Measurements from ENCODE around the gene SLIT3.
"Not testable (repeated sequence)": the region's sequence is repeated elsewhere in the genome, so short reads cannot be mapped to it uniquely, and the experiment has no call there.

Gene SLIT3

GRCh38 chr5:168638846-168639245 is 662.1 kb downstream of the SLIT3 start:
- DNase-seq (ENCODE audit: low read depth): not testable (repeated sequence)

- no peak for DNase-seq (ENCODE audit: low read depth)
Measured at GRCh38 chr5:168637793-168638192, 663.1 kb downstream of the SLIT3 start.

GRCh38 chr5:168637281-168637680 is 663.7 kb downstream of the SLIT3 start:
- DNase-seq (ENCODE audit: low read depth): no peak

GRCh38 chr5:168630958-168631357 is 670.0 kb downstream of the SLIT3 start:
- DNase-seq (ENCODE audit: low read depth): not testable (repeated sequence)

GRCh38 chr5:168624850-168625364 is 676.0 kb downstream of the SLIT3 start:
- no peak for DNase-seq (ENCODE audit: low read depth)

GRCh38 chr5:168620807-168621206 is 680.1 kb downstream of the SLIT3 start:
- no peak for DNase-seq (ENCODE audit: low read depth)

- no peak for DNase-seq (ENCODE audit: low read depth)
Measured at GRCh38 chr5:168614661-168615060, 686.3 kb downstream of the SLIT3 start.

GRCh38 chr5:168613996-168614395 is 686.9 kb downstream of the SLIT3 start:
- DNase-seq (ENCODE audit: low read depth): no peak

GRCh38 chr5:168613396-168613795 is 687.5 kb downstream of the SLIT3 start:
- no peak for DNase-seq (ENCODE audit: low read depth)

- DNase-seq (ENCODE audit: low read depth): no peak
Measured at GRCh38 chr5:168612996-168613395, 687.9 kb downstream of the SLIT3 start.

- DNase-seq (ENCODE audit: low read depth): no peak
Measured at GRCh38 chr5:168612123-168612522, 688.8 kb downstream of the SLIT3 start.

Measured in stimulated activated CD4-positive, alpha-beta T cell treated with anti-CD3 and anti-CD28 coated beads, Interleukin-2, amount 100 ng/mL, for 4 hours (primary cell).